Fibroblast of mammary gland (primary cell): Measurements from ENCODE around the gene EVC.
"Not testable (repeated sequence)": the region's sequence is repeated elsewhere in the genome, so short reads cannot be mapped to it uniquely, and the experiment has no call there.

Experiments used
- DNase-seq: peaks from one replicate; pipeline ENCODE4 v3.0.0-alpha.2; 2010; ENCODE audit warnings: low read depth
- H3K4me3 ChIP-seq: 2 replicates; pipeline ENCODE4 v1.5.1; 2011; ENCODE audit warnings: low read depth, mild to moderate bottlenecking, low read length, moderate library complexity; ENCODE audit not compliant: control insufficient read depth
- TF ChIP-seq, protein P1 (sequence below): conservative IDR thresholded peaks from 2 replicates; pipeline ENCODE4 v1.5.1; 2011; ENCODE audit warnings: low read depth, low read length, inconsistent platforms; ENCODE audit not compliant: control insufficient read depth, insufficient read depth

Gene EVC

DNA sequence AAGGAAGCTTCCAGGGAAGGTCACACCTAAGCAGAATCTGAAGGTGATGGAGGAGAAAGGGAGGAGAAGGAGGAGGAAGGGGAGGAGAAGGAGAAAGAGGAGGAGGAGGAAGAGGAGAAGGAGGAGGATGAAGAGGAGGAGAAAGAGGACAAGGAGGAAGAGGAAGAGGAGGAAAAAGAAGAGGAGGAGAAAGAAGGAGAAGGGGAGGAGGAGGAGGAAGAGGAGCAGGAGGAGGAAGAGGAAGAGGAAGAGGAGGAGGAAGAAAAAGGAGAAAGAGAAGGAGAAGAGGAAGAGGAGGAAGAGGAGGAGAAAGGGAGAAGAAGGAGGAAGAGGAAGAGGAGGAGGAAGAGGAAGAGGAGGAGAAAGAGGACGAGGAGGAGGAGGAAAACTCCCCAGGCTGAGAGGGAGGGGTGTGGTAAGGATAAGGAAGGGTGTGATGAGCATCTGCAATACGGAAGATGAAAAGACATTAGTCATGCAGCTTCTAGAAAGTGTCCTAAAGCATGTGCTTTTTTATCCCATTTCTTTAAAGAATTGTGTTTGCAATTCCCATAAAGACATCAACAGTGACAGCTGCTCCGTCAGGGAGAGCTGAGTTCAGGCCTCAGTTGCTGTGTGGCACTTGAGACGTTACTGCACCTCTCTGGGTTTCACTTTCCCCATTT, 140.8 kb downstream of the EVC start:
- H3K4me3 ChIP-seq: no peak overlapping the region
- TF ChIP-seq, protein P1, sequence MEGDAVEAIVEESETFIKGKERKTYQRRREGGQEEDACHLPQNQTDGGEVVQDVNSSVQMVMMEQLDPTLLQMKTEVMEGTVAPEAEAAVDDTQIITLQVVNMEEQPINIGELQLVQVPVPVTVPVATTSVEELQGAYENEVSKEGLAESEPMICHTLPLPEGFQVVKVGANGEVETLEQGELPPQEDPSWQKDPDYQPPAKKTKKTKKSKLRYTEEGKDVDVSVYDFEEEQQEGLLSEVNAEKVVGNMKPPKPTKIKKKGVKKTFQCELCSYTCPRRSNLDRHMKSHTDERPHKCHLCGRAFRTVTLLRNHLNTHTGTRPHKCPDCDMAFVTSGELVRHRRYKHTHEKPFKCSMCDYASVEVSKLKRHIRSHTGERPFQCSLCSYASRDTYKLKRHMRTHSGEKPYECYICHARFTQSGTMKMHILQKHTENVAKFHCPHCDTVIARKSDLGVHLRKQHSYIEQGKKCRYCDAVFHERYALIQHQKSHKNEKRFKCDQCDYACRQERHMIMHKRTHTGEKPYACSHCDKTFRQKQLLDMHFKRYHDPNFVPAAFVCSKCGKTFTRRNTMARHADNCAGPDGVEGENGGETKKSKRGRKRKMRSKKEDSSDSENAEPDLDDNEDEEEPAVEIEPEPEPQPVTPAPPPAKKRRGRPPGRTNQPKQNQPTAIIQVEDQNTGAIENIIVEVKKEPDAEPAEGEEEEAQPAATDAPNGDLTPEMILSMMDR: no peak
- DNase-seq: no peak

DNA sequence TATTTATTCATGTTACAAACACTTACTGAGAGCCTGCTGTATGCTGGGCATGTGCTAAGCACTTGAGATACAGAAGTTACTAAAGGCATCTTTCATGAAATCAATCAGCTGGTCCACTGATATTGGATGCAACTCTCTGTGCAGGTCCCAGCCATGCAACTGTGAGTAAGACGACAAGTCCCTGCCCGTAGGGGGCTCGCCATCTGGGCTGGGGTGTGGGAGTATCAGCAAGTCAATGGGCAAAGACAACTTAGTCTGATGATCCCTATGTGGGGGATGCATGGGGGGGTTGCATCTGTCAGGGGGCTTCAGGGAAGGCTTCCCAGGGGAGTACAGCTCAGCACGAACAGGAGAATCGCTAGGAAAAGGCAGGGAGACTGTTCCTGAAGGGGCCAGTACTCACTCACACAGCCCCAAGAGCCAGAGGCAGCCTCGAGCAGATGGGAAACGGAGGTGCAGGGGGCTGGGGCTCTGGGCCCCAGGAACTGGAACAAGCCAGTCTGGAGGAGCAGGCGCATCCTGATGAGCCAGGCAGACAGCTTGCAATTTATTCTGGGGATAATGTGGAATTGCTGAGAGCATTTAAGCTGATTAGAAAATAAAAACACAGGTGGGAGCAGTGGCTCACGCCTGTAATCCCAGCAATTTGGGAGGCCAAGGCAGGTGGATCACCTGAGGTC, 141.7 kb downstream of the EVC start:
- DNase-seq: no peak
- TF ChIP-seq, protein P1: no peak
- no peak overlapping the region for H3K4me3 ChIP-seq

DNA sequence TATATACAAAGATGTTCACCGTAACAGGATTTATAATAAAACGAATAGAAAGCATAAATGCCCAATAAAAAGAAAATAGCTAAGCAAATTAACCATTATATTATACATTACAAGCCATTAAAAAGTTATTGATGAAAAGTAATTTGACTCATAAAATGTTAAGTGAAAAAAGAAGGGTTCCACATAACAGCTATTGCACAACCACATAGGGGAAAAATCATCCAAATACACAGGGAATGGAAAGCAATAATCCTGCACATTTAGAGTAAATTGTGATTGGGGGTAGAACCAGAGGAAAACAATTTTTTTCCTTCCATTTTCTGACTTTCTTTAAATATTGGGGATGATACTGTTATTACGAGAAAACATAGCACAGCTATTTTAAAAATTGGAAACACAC, 143.9 kb downstream of the EVC start:
- TF ChIP-seq, protein P1: no peak
- no peak for DNase-seq
- no peak overlapping the region for H3K4me3 ChIP-seq

DNA sequence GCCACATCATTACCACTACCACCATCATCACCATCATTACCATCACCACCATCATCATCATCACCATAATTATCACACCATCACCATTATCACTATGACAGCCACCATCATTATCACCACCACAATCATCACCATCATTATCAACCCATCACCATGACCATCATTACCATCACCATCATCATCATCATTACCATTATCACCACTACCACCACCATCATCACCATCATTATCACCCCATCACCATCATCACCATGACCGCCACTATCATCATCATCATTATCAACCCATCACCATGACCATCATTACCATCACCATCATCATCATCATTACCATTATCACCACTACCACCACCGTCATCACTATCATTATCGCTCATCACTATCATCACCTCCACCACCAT, 145.4 kb downstream of the EVC start:
- not testable (repeated sequence) for DNase-seq, H3K4me3 ChIP-seq

DNA sequence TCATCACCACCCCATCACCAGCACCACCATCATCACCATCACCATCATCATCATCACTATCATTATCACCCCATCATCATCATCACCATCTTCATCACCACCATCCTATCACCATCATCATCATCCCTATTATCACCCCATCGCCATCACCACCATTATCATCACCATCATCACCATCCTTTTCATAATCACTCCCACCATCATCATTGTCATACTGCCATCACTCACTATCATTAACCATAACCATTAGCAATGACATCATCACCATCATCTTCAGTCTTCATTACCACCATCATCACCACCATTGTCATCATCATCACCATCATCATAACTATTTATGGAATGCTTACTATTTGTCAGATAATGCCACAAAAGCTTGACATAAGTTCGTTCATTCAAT, 146.2 kb downstream of the EVC start:
- DNase-seq: no peak
- TF ChIP-seq, protein P1: no peak
- H3K4me3 ChIP-seq: no peak overlapping the region

DNA sequence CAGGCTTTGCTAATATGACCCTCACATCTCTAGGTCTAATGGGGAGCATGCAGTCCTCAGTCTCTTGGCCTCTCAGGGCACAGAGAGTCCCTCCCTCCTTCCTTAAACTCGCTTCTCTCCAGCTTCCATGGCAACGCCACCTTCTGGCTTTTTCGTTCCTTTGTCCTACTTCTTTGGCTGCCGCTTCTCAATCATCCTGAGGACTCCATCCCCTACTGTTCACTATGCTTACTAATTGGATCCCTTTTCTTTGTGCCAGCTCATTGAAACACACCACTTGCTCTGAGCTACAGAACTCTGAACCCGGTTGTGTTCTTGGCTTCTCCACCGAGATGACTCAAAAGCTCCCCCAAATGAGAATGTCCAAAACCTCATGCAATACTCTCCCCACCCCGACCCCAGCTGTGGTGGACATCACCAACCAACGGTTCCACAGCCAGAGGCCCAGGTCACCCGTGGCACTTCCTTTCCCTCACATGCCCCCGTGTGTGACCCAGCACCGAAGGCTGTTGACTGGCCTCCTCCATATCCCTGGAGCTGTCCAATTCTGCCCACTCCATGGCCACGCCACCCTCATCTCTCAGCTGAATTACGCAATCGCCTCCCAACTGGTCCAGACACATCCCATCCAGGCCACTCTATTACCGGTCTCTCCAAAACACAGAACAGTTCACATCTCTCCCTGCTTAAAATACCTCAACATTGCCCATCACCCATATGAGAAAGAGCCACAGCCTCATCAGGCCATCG, 147.2 kb downstream of the EVC start:
- DNase-seq: no peak
- TF ChIP-seq, protein P1: no peak
- H3K4me3 ChIP-seq: no peak overlapping the region
